ENCODE results near the gene GMPS.

DNA sequence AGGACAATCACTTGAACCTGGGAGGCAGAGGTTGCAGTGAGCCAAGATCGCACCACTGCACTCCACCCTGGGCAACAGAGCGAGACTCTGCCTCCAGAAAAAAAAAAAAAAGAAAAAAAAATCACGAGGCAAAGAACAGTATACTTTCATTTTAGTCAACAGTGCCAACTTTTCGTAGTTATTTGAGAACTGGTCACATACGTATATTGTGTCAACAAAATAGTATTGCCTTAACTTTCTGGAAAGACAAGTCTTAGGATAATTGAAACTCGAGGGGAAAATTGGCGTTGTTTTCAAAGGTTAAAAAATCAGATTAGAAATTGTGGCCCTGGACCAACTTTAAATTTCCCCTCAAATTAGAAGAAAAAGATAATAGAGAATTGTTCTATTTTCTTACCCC lies 13.8 kb downstream of the GMPS start:
- TF ChIP-seq POLR2A (IDR thresholded peaks at IDR 0.05; ENCODE audit: low read depth, low read length) (no peak), GATA2 (IDR thresholded peaks at IDR 0.05; ENCODE audit: insufficient read depth, insufficient read length, low read depth, low read length) (no peak), EZH2 (IDR thresholded peaks at IDR 0.05; ENCODE audit: borderline replicate concordance, low read depth, low read length, severe bottlenecking) (no peak), POLR2AphosphoS5 (IDR thresholded peaks at IDR 0.05; ENCODE audit: insufficient read depth, low read depth, low read length) (no peak), MYC (IDR thresholded peaks at IDR 0.05; ENCODE audit: low read depth, low read length) (no peak)
- TF ChIP-seq, protein P1, sequence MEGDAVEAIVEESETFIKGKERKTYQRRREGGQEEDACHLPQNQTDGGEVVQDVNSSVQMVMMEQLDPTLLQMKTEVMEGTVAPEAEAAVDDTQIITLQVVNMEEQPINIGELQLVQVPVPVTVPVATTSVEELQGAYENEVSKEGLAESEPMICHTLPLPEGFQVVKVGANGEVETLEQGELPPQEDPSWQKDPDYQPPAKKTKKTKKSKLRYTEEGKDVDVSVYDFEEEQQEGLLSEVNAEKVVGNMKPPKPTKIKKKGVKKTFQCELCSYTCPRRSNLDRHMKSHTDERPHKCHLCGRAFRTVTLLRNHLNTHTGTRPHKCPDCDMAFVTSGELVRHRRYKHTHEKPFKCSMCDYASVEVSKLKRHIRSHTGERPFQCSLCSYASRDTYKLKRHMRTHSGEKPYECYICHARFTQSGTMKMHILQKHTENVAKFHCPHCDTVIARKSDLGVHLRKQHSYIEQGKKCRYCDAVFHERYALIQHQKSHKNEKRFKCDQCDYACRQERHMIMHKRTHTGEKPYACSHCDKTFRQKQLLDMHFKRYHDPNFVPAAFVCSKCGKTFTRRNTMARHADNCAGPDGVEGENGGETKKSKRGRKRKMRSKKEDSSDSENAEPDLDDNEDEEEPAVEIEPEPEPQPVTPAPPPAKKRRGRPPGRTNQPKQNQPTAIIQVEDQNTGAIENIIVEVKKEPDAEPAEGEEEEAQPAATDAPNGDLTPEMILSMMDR (IDR thresholded peaks at IDR 0.05; ENCODE audit: extremely low read depth in 1 of 2, insufficient read depth in 1 of 2, low read depth in 1 of 2, low read length in 2 of 2) = no peak
- TF ChIP-seq, protein P2, sequence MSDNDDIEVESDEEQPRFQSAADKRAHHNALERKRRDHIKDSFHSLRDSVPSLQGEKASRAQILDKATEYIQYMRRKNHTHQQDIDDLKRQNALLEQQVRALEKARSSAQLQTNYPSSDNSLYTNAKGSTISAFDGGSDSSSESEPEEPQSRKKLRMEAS (IDR thresholded peaks at IDR 0.05; ENCODE audit: insufficient read depth, insufficient read length) = no peak
